Panc1 (cell line): ENCODE measurements around the gene LDLRAP1. TPM values are rescaled to one million over a fixed set of nuclear protein-coding genes. Genes with fewer than 3 reads are reported as not detected.

ENCODE experiments used
- ATAC-seq: fragments of 200-7000 bp; cut with Tn5 transposase; 2 replicates; pipeline ENCODE4 v1.9.1; 2020; ENCODE audit warnings: mild to moderate bottlenecking, moderate library complexity
- BruUV-seq: library from RNA; stranded (reverse); fragments of 400-500 nt; replicated peaks from 2 replicates; lab custom pipeline; 2021; lab: Mats Ljungman, UMichigan
- CTCF ChIA-PET: fragments of 300-600 bp; sonication (Branson Sonifier 250); formaldehyde crosslinking; loops from one replicate; lab custom pipeline; 2022; ENCODE audit warnings: antibody characterized with exemption; lab: Charles Lee
- POLR2A ChIA-PET: fragments of 300-600 bp; sonication (Branson Sonifier 250); formaldehyde crosslinking; loops from one replicate; lab custom pipeline; 2022; ENCODE audit warnings: antibody characterized with exemption; lab: Charles Lee
- DNase-seq: peaks from one replicate; pipeline ENCODE4 v3.0.0-alpha.2; 2010; ENCODE audit warnings: low read depth, low spot score
- H3K27ac ChIP-seq: 2 replicates; pipeline ENCODE4 v1.5.1; 2011; ENCODE audit warnings: mild to moderate bottlenecking, low read length, inconsistent platforms
- H3K27me3 ChIP-seq: fragments of 200-500 bp; sonication (Bioruptor generic); 2 replicates; pipeline ENCODE4 v1.6.0; 2014; ENCODE audit warnings: low read length, inconsistent platforms; ENCODE audit not compliant: control insufficient read depth, insufficient read depth
- H3K36me3 ChIP-seq: fragments of 200-500 bp; sonication (Bioruptor generic); 2 replicates; pipeline ENCODE4 v1.5.1; 2014; ENCODE audit warnings: inconsistent platforms, mild to moderate bottlenecking, low read length, moderate library complexity; ENCODE audit not compliant: control insufficient read depth, insufficient read depth
- H3K4me1 ChIP-seq: 2 replicates; pipeline ENCODE4 v1.5.1; 2011; ENCODE audit warnings: inconsistent platforms, mild to moderate bottlenecking, low read length, moderate library complexity; ENCODE audit not compliant: control insufficient read depth, insufficient read depth
- H3K4me3 ChIP-seq, 2 experiments: 2 replicates each; pipeline ENCODE4 v1.5.1; 2011 to 2012; ENCODE audit warnings: low read depth in 2 of 2, low read length in 2 of 2, mild to moderate bottlenecking in 2 of 2, inconsistent platforms in 1 of 2, moderate library complexity in 1 of 2
- H3K9me3 ChIP-seq: fragments of 200-500 bp; sonication (Bioruptor generic); 2 replicates; pipeline ENCODE4 v1.5.1; 2014; ENCODE audit warnings: low read depth, mild to moderate bottlenecking, inconsistent platforms, low read length, moderate library complexity; ENCODE audit not compliant: control insufficient read depth, insufficient read depth
- CTCF ChIP-seq: fragments of 450-650 bp; IDR thresholded peaks from 2 replicates; pipeline ENCODE4 v1.5.1; 2017; ENCODE audit warnings: mild to moderate bottlenecking
- POLR2AphosphoS5 ChIP-seq: IDR thresholded peaks from 2 replicates; pipeline ENCODE4 v1.6.1; 2012; ENCODE audit warnings: mild to moderate bottlenecking, low read depth, low read length, moderate library complexity
- REST ChIP-seq, 2 experiments: IDR thresholded peaks; 2 replicates each; pipeline ENCODE4 v1.6.1; 2011 to 2012; ENCODE audit warnings: low read depth in 2 of 2, control low read depth in 1 of 2, low read length in 1 of 2, mild to moderate bottlenecking in 1 of 2, moderate library complexity in 1 of 2; ENCODE audit not compliant: insufficient read depth in 1 of 2
- SIN3A ChIP-seq: IDR thresholded peaks from 2 replicates; pipeline ENCODE4 v1.6.1; 2012; ENCODE audit warnings: low read depth, mild to moderate bottlenecking, low read length, moderate library complexity, borderline replicate concordance; ENCODE audit not compliant: insufficient read depth
- TCF7L2 ChIP-seq: IDR thresholded peaks from 2 replicates; pipeline ENCODE4 v1.6.1; 2011; ENCODE audit warnings: mild to moderate bottlenecking, low read depth, low read length, inconsistent platforms
- in situ Hi-C: cut with HindIII; loops from 2 replicates; pipeline ENCODE4 v1.10.0; 2016; ENCODE audit warnings: low sequenced_read_pairs, low pct_unique_long_range_greater_than_20kb
- intact Hi-C: fragments of 100-400 bp; cut with micrococcal nuclease; formaldehyde crosslinking; loops from one replicate; pipeline ENCODE4 v1.10.0; 2022; ENCODE audit not compliant: unreplicated experiment
- total RNA-seq: library from RNA; stranded (reverse); gene quantifications from one replicate; pipeline ENCODE4 v1.2.1, GENCODE V29; 2021; ENCODE audit not compliant: unreplicated experiment

The LDLRAP1 gene
- total RNA-seq, 1 experiment from 2014 or later = 23.1 TPM

- Histone ChIP-seq H3K27me3 (no peaks in the 10 kb centered on the region), H3K36me3 (no peaks in the 10 kb centered on the region), H3K9me3 (no peaks in the 10 kb centered on the region), H3K27ac (no peak overlapping the region), H3K4me3 (no peak overlapping the region), H3K4me1 (no peaks in the 10 kb centered on the region)
- POLR2A ChIA-PET = no interaction called here
- DNase-seq (no peak), ATAC-seq (no peak)
- intact Hi-C loops = no loop called here
- TF ChIP-seq SIN3A (no peak), REST (IDR thresholded peaks at IDR 0.05; ENCODE audit: insufficient read depth in 1 of 2, low read depth in 2 of 2, low read length in 1 of 2) (no peak), POLR2AphosphoS5 (no peak), CTCF (no peak), TCF7L2 (no peak)
- no TSS peak for BruUV-seq
- CTCF ChIA-PET = no interaction called here
- in situ Hi-C loops = no loop called here
Measured at GRCh38 chr1:25579292-25580252, 36.2 kb downstream of the LDLRAP1 start.

DNA sequence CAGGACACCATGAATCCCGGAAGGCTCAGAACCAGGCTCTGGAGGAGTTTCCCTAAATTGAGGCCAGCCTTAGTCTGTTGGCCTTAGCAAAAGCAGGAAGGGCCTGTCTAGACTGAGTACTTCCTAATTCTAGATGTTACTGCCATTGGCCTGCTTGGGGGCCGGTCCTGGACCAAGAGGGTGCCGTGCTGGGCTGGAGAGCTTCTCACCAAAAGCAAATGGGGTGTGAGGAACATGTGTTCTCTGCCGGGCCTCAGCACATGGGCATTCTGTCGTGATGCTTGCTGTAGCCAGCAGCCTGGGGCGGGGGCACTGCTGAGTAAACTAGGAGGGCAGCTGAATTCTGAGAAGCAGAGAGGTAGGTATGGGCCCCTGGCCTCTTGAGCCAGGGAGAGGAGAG, 37.5 kb downstream of the LDLRAP1 start:
- no TSS peak for BruUV-seq
- Histone ChIP-seq H3K9me3 (no peaks in the 10 kb centered on the region), H3K4me1 (no peaks in the 10 kb centered on the region), H3K4me3 (no peak overlapping the region), H3K36me3 (no peaks in the 10 kb centered on the region), H3K27ac (no peak overlapping the region), H3K27me3 (no peaks in the 10 kb centered on the region)
- no peak for DNase-seq
- ChIA-PET POLR2A (no interaction called here), CTCF (interaction anchor here (0.7 kb wide), 1 partner anchor 8 kb away, joined by 5 read pairs; no protein-coding TSS in a partner anchor)
- intact Hi-C loops = no loop called here
- no peak for TF ChIP-seq SIN3A
- in situ Hi-C loops = no loop called here
- ATAC-seq = no peak

DNA sequence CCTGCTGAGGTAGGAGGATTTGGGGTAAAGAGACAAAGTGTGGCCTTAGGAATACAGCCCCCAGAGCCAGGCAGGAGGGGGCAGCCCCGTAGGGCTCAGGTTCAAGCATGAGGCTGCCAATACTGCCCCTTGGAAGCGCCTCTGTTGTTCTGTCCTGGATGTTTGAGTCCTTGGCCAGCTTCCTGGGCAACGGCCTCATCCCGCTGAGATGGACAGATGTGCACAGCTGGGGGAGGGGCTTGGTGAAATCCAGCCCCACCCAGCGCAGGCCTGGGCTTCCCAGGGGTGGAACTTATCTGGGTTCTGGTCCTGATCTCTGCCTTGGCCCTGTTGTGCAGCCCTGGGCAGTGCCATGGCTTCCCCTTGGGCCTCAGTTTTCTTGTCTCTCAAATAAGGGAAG, 38.4 kb downstream of the LDLRAP1 start:
- H3K27me3 ChIP-seq = no peaks in the 10 kb centered on the region
- DNase-seq (no peak), ATAC-seq (no peak)
- H3K36me3 ChIP-seq = no peaks in the 10 kb centered on the region
- intact Hi-C loops = no loop called here
- H3K4me3 ChIP-seq = no peak overlapping the region
- H3K27ac ChIP-seq = no peak overlapping the region
- ChIA-PET POLR2A (no interaction called here), CTCF (no interaction called here)
- H3K9me3 ChIP-seq = no peaks in the 10 kb centered on the region
- in situ Hi-C loops = no loop called here
- no peak for TF ChIP-seq REST (IDR thresholded peaks at IDR 0.05; ENCODE audit: insufficient read depth in 1 of 2, low read depth in 2 of 2, low read length in 1 of 2)
- TF ChIP-seq CTCF = no peak
- TF ChIP-seq TCF7L2 = no peak
- TF ChIP-seq POLR2AphosphoS5 = no peak
- TF ChIP-seq SIN3A = no peak
- no peaks in the 10 kb centered on the region for H3K4me1 ChIP-seq
- BruUV-seq = no TSS peak
